ENCODE measurements around the gene SMPDL3B. TPM values are rescaled to one million over a fixed set of nuclear protein-coding genes. Genes with fewer than 3 reads are reported as not detected.

SMPDL3B gene
- total and polyA plus RNA-seq, 2 of the 4 experiments (the other 2 are of a cell fraction) = not detected

DNA sequence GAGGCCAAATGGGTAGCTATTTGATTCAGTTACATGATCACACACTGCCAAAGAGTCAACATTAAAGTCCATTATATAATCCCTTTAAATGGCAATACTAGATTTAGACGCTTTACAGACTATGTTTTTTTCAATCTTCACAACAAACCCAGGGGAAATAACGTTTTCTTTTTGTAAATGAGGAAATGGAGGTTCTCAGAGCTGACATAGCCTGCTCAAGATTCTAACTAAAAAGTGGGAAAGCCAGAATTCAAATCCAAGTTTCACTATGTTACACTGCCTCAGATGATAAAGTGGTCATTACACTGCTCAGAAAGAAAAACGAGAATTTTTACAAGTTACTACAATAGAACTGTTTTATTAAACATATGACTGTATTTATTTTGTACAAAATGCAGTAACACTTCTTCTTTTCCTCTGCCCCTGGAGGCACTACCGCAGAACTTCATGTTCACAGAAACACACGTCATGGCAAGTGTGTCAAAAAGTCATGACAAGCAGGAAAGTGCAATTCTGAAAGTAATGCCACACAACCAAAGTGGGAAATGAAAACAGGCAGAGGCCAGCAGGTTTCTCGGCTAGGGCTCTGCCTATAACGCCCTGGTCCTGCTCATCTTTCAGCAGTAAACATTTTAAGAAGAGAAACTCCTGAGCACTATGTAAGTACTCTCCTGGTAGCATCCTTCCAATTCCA, 43.5 kb upstream of the SMPDL3B start:
- Histone ChIP-seq H4K20me1 (ENCODE audit: insufficient read depth, low read length) (no peaks in the 10 kb centered on the region), H4K5ac (ENCODE audit: low read depth, low read length) (no peak overlapping the region), H3K56ac (ENCODE audit: extremely low read depth, insufficient read depth, low read length) (no peak overlapping the region), H3K23ac (ENCODE audit: low read depth, low read length) (no peak overlapping the region), H2BK5ac (ENCODE audit: low read depth, low read length, poor library complexity, severe bottlenecking) (no peak overlapping the region), H3K18ac (ENCODE audit: low read depth, low read length) (no peak overlapping the region), H3K9ac (ENCODE audit: low read depth, low read length) (no peak overlapping the region), H3K9me3 (ENCODE audit: control insufficient read depth, insufficient read depth, low read length) (no peaks in the 10 kb centered on the region), H3K14ac (replicated peaks; ENCODE audit: low read depth, low read length) (no peak overlapping the region), H3K27me3 (ENCODE audit: control insufficient read depth, insufficient read depth, low read length) (no peaks in the 10 kb centered on the region), H4K8ac (ENCODE audit: low read depth in 2 of 2, low read length in 2 of 2) (no peak overlapping the region), H3K4ac (ENCODE audit: low read depth, low read length) (no peak overlapping the region), H3K9me1 (ENCODE audit: insufficient read depth, low read length) (no peaks in the 10 kb centered on the region), H2BK120ac (ENCODE audit: low read depth, low read length) (no peak overlapping the region), H2BK15ac (ENCODE audit: low read depth, low read length) (no peak overlapping the region), H3K36me3 (ENCODE audit: control insufficient read depth, insufficient read depth, low read length) (peaks cover 22% of the 10 kb centered on the region), H3K4me3 (ENCODE audit: insufficient read depth, low read depth, low read length) (no peak overlapping the region), H3K4me1 (ENCODE audit: control insufficient read depth, insufficient read depth, low read length) (no peaks in the 10 kb centered on the region), H2BK20ac (ENCODE audit: low read depth, low read length) (no peak overlapping the region), H3K27ac (ENCODE audit: insufficient read depth, low read length) (no peak overlapping the region), H4K91ac (ENCODE audit: insufficient read depth, low read depth, low read length) (no peak overlapping the region), H2AK5ac (ENCODE audit: low read depth, low read length) (no peak overlapping the region), H2AFZ (replicated peaks; ENCODE audit: low read length, poor library complexity) (no peak overlapping the region), H3K4me2 (ENCODE audit: low read depth, low read length) (no peak overlapping the region), H3K79me1 (ENCODE audit: low read depth in 1 of 2, low read length in 2 of 2) (no peaks in the 10 kb centered on the region; a peak in 1 of 4 replicates), H2AK9ac (replicated peaks; ENCODE audit: low read depth, low read length, poor library complexity) (no peak overlapping the region)
- DNase-seq (no peak), ATAC-seq (ENCODE audit: low read depth) (no peak)
- 100% methylated on average over 2 of the region's 7 CpGs; no CpG with 5 or more reads in 1 of the 2 experiments for WGBS, 2 experiments (ENCODE audit: extremely low coverage in 2 of 2, insufficient read length in 1 of 2)
- in situ Hi-C loops (cut with MboI; ENCODE audit: low sequenced_read_pairs) = no loop called here
- BruUV-seq (replicated peaks) = no TSS peak
- intact Hi-C loops (cut with micrococcal nuclease) = no loop called here
- ChIA-PET POLR2A (ENCODE audit: unreplicated experiment) (no interaction called here), CTCF (interaction anchor here (0.6 kb wide), 1 partner anchor 14 kb away, joined by 3 read pairs; no protein-coding TSS in a partner anchor)
- dilution Hi-C loops (cut with HindIII; ENCODE audit: low sequenced_read_pairs, unreplicated experiment) = no loop called here
- TF ChIP-seq CEBPB (IDR thresholded peaks at IDR 0.05; ENCODE audit: low read depth, low read length) (no peak), CHD1 (IDR thresholded peaks at IDR 0.05; ENCODE audit: low read depth, low read length) (no peak), MAFK (IDR thresholded peaks at IDR 0.05; ENCODE audit: low read depth, low read length) (no peak), SMC3 (IDR thresholded peaks at IDR 0.05; ENCODE audit: low read depth, low read length) (no peak), MAZ (IDR thresholded peaks at IDR 0.05; ENCODE audit: borderline replicate concordance, low read depth, low read length) (no peak), USF2 (IDR thresholded peaks at IDR 0.05; ENCODE audit: low read depth, low read length) (no peak), MXI1 (IDR thresholded peaks at IDR 0.05; ENCODE audit: borderline replicate concordance, low read depth, low read length) (no peak), NFE2L2 (IDR thresholded peaks at IDR 0.05; ENCODE audit: low read depth, low read length) (no peak)
- TF ChIP-seq, protein P1, sequence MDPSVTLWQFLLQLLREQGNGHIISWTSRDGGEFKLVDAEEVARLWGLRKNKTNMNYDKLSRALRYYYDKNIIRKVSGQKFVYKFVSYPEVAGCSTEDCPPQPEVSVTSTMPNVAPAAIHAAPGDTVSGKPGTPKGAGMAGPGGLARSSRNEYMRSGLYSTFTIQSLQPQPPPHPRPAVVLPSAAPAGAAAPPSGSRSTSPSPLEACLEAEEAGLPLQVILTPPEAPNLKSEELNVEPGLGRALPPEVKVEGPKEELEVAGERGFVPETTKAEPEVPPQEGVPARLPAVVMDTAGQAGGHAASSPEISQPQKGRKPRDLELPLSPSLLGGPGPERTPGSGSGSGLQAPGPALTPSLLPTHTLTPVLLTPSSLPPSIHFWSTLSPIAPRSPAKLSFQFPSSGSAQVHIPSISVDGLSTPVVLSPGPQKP (IDR thresholded peaks at IDR 0.05; ENCODE audit: borderline replicate concordance, low read depth, low read length) = no peak

All from IMR-90 (cell line).